ENCODE data around the gene ZYX. TPM values are rescaled to one million over a fixed set of nuclear protein-coding genes. Genes with fewer than 3 reads are reported as not detected.

ZYX gene
- total RNA-seq, 1 experiment from 2014 or later: 145 TPM

GRCh38 chr7:143405173-143406001 lies 24.2 kb downstream of the ZYX start:
- intact Hi-C loops (cut with micrococcal nuclease; ENCODE audit: unreplicated experiment): loop anchor here (5.0 kb wide), 1 partner anchor 188 kb away; no protein-coding TSS in a partner anchor
- ChIA-PET POLR2A (ENCODE audit: unreplicated experiment) (interaction anchor here (0.6 to 0.8 kb wide), 2 partner anchors 10 to 46 kb away, joined by 9 to 11 read pairs; no protein-coding TSS in a partner anchor), CTCF (no interaction called here)
- Histone ChIP-seq H3F3A (ENCODE audit: insufficient read depth, low read depth) (peaks cover 9% of the 10 kb centered on the region; the same call in 1 of the 2 replicates), H3K27ac (no peak overlapping the region), H2AFZ (no peak overlapping the region), H3K27me3 (ENCODE audit: insufficient read depth, low read depth) (no peaks in the 10 kb centered on the region), H3K4me3 (no peak overlapping the region), H3K4me1 (replicated peaks; ENCODE audit: insufficient read depth) (peaks cover 23% of the 10 kb centered on the region), H3K36me3 (ENCODE audit: low read depth) (0 out of 2 replicates have a peak, but pooled peaks cover 2% of the 10 kb centered on the region), H3K9me3 (ENCODE audit: insufficient read depth, low read depth) (no peaks in the 10 kb centered on the region), H3K79me2 (ENCODE audit: low read depth) (peaks cover 25% of the 10 kb centered on the region), H3K9me2 (ENCODE audit: insufficient read depth) (no peaks in the 10 kb centered on the region), H3K4me2 (no peak overlapping the region), H4K20me1 (ENCODE audit: insufficient read depth) (no peaks in the 10 kb centered on the region)
- DNase-seq: peak in 1 of 2 experiments; percentile 26
- BruUV-seq (replicated peaks): no TSS peak
- TF ChIP-seq EZH2 (IDR thresholded peaks at IDR 0.05; ENCODE audit: low read depth) (no peak), CTCF (conservative IDR thresholded peaks at IDR 0.05) (no peak)

GRCh38 chr7:143406002-143406357 lies 24.8 kb downstream of the ZYX start:
- Histone ChIP-seq H3K4me1 (replicated peaks; ENCODE audit: insufficient read depth) (peaks cover 23% of the 10 kb centered on the region), H4K20me1 (ENCODE audit: insufficient read depth) (no peaks in the 10 kb centered on the region), H3K4me2 (no peak overlapping the region), H3K27me3 (ENCODE audit: insufficient read depth, low read depth) (no peaks in the 10 kb centered on the region), H3F3A (ENCODE audit: insufficient read depth, low read depth) (peaks cover 9% of the 10 kb centered on the region; the same call in 1 of the 2 replicates), H3K9me2 (ENCODE audit: insufficient read depth) (no peaks in the 10 kb centered on the region), H3K36me3 (ENCODE audit: low read depth) (0 out of 2 replicates have a peak, but pooled peaks cover 2% of the 10 kb centered on the region), H3K27ac (no peak overlapping the region), H3K9me3 (ENCODE audit: insufficient read depth, low read depth) (no peaks in the 10 kb centered on the region), H3K79me2 (ENCODE audit: low read depth) (peaks cover 25% of the 10 kb centered on the region), H3K4me3 (no peak overlapping the region), H2AFZ (no peak overlapping the region)
- TF ChIP-seq CTCF (conservative IDR thresholded peaks at IDR 0.05) (no peak), EZH2 (IDR thresholded peaks at IDR 0.05; ENCODE audit: low read depth) (no peak)
- BruUV-seq (replicated peaks): no TSS peak
- ChIA-PET CTCF (no interaction called here), POLR2A (ENCODE audit: unreplicated experiment) (interaction anchor here (0.8 kb wide), 1 partner anchor 10 kb away, joined by 11 read pairs; no protein-coding TSS in a partner anchor)
- intact Hi-C loops (cut with micrococcal nuclease; ENCODE audit: unreplicated experiment): loop anchor here (5.0 kb wide), 1 partner anchor 189 kb away; no protein-coding TSS in a partner anchor
- DNase-seq: no peak

GRCh38 chr7:143407287-143408251 lies 26.4 kb downstream of the ZYX start:
- POLR2A ChIA-PET (ENCODE audit: unreplicated experiment): interaction anchor here (0.5 kb wide), 1 partner anchor 443 kb away, joined by 3 read pairs; no protein-coding TSS in a partner anchor
- H3F3A ChIP-seq (ENCODE audit: insufficient read depth, low read depth): peaks cover 9% of the 10 kb centered on the region; the same call in 1 of the 2 replicates
- peaks cover 25% of the 10 kb centered on the region for H3K79me2 ChIP-seq (ENCODE audit: low read depth)
- H3K9me2 ChIP-seq (ENCODE audit: insufficient read depth): no peaks in the 10 kb centered on the region
- intact Hi-C loops (cut with micrococcal nuclease; ENCODE audit: unreplicated experiment): loop anchor here (1.0 to 5.0 kb wide), 5 partner anchors 26 to 190 kb away; partner anchors contain the start of genes CASP2 and ZYX
- TSS peak; percentile 52 for BruUV-seq (replicated peaks)
- peaks cover 23% of the 10 kb centered on the region for H3K4me1 ChIP-seq (replicated peaks; ENCODE audit: insufficient read depth)
- CTCF ChIA-PET: interaction anchor here (0.6 to 1.2 kb wide), 3 partner anchors 26 to 359 kb away, joined by 3 to 5 read pairs (median 4); no protein-coding TSS in a partner anchor
- peak overlapping the region; percentile 96 for H2AFZ ChIP-seq
- no peaks in the 10 kb centered on the region for H4K20me1 ChIP-seq (ENCODE audit: insufficient read depth)
- peak overlapping the region; percentile 98 for H3K4me2 ChIP-seq
- TF ChIP-seq EZH2 (IDR thresholded peaks at IDR 0.05; ENCODE audit: low read depth): no peak
- TF ChIP-seq CTCF (conservative IDR thresholded peaks at IDR 0.05): no peak
- 0 out of 2 replicates have a peak, but pooled peaks cover 2% of the 10 kb centered on the region for H3K36me3 ChIP-seq (ENCODE audit: low read depth)
- peak overlapping the region; percentile 33; the same call in 1 of the 2 replicates for H3K27ac ChIP-seq
- peak; percentile 40 to 41 for DNase-seq
- H3K9me3 ChIP-seq (ENCODE audit: insufficient read depth, low read depth): no peaks in the 10 kb centered on the region
- H3K4me3 ChIP-seq: peak overlapping the region; percentile 96
- no peaks in the 10 kb centered on the region for H3K27me3 ChIP-seq (ENCODE audit: insufficient read depth, low read depth)
